Hepatocyte (in vitro differentiated cells): ENCODE data around the gene MINK1.

Experiments used
- EZH2 ChIP-seq: fragments of 200-600 bp; sonication (generic); IDR thresholded peaks from 2 replicates; pipeline ENCODE4 v1.6.1; 2016; ENCODE audit warnings: antibody characterized with exemption, mild to moderate bottlenecking, borderline replicate concordance
- EZH2phosphoT487 ChIP-seq: fragments of 200-600 bp; sonication (generic); IDR thresholded peaks from one replicate; pipeline ENCODE4 v1.6.1; 2018; ENCODE audit warnings: antibody characterized with exemption, mild to moderate bottlenecking, low read depth, moderate library complexity; ENCODE audit not compliant: unreplicated experiment, severe bottlenecking
- TF ChIP-seq, protein P1 (sequence below): fragments of 200-600 bp; sonication (generic); IDR thresholded peaks from 2 replicates; pipeline ENCODE4 v1.5.1; 2016; ENCODE audit warnings: antibody characterized with exemption, mild to moderate bottlenecking; ENCODE audit not compliant: poor library complexity

DNA sequence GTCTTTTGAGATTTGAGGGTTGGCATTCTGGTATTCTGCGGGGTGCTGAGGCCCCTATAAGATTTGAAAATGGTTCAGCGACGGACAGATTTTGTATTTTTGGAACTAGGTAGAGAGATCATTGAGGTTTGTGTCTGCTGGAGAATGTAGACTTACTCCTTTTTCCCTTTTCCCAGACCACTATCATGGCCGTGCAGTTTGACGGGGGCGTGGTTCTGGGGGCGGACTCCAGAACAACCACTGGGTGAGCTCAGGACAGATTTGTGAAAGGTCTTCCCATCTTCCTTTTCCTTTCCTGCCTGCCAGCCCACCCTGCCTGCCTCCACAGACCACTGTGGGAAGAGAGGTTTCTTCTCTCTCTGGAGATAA lies 36.6 kb upstream of the MINK1 start:
- TF ChIP-seq, protein P1, sequence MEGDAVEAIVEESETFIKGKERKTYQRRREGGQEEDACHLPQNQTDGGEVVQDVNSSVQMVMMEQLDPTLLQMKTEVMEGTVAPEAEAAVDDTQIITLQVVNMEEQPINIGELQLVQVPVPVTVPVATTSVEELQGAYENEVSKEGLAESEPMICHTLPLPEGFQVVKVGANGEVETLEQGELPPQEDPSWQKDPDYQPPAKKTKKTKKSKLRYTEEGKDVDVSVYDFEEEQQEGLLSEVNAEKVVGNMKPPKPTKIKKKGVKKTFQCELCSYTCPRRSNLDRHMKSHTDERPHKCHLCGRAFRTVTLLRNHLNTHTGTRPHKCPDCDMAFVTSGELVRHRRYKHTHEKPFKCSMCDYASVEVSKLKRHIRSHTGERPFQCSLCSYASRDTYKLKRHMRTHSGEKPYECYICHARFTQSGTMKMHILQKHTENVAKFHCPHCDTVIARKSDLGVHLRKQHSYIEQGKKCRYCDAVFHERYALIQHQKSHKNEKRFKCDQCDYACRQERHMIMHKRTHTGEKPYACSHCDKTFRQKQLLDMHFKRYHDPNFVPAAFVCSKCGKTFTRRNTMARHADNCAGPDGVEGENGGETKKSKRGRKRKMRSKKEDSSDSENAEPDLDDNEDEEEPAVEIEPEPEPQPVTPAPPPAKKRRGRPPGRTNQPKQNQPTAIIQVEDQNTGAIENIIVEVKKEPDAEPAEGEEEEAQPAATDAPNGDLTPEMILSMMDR = no peak
- no peak for TF ChIP-seq EZH2
- TF ChIP-seq EZH2phosphoT487 = no peak
